GM19238 (cell line): ENCODE data around the gene INAFM1.
"Not testable (repeated sequence)": the region's sequence is repeated elsewhere in the genome, so short reads cannot be mapped to it uniquely, and the experiment has no call there.

ENCODE experiments used
- DNase-seq: peaks from one replicate; pipeline ENCODE4 v3.0.0; 2011; ENCODE audit warnings: low spot score; ENCODE audit not compliant: insufficient read length

The INAFM1 gene

GRCh38 chr19:47240996-47241918, 33.4 kb upstream of the INAFM1 start:
- peak; percentile 74 for DNase-seq

GRCh38 chr19:47241919-47242577, 32.6 kb upstream of the INAFM1 start:
- no peak for DNase-seq

- DNase-seq, result no peak
Observed at GRCh38 chr19:47243364-47243775, 31.3 kb upstream of the INAFM1 start.

GRCh38 chr19:47243776-47244547, 30.7 kb upstream of the INAFM1 start:
- DNase-seq, result peak; percentile 94

GRCh38 chr19:47247308-47247990, 27.2 kb upstream of the INAFM1 start:
- DNase-seq, result peak; percentile 50

- DNase-seq, result not testable (repeated sequence)
Observed at GRCh38 chr19:47253016-47253415, 21.7 kb upstream of the INAFM1 start.

GRCh38 chr19:47253467-47253881, 21.2 kb upstream of the INAFM1 start:
- DNase-seq, result no peak

GRCh38 chr19:47253970-47254369, 20.7 kb upstream of the INAFM1 start:
- DNase-seq, result no peak

GRCh38 chr19:47255879-47256692, 18.6 kb upstream of the INAFM1 start, which contains the start of gene CCDC9:
TSS of gene CCDC9 (plus strand) at chr19:47256525. CDS start at chr19:47258401, 1,876 bp downstream.
- DNase-seq, result peak; percentile 97

- DNase-seq, result peak; percentile 99
Observed at GRCh38 chr19:47256693-47257410, 17.8 kb upstream of the INAFM1 start.

- peak; percentile 59 for DNase-seq
Observed at GRCh38 chr19:47257411-47258169, 17.1 kb upstream of the INAFM1 start.

- no peak for DNase-seq
Observed at GRCh38 chr19:47258434-47258833, 16.3 kb upstream of the INAFM1 start.

- no peak for DNase-seq
Observed at GRCh38 chr19:47258895-47259555, 15.7 kb upstream of the INAFM1 start.

GRCh38 chr19:47260476-47260875, 14.2 kb upstream of the INAFM1 start:
- DNase-seq, result no peak

GRCh38 chr19:47261946-47262793, 12.5 kb upstream of the INAFM1 start:
- peak; percentile 67 for DNase-seq

GRCh38 chr19:47264629-47265028, 10.1 kb upstream of the INAFM1 start:
- no peak for DNase-seq

- DNase-seq, result no peak
Observed at GRCh38 chr19:47266401-47266941, 8.2 kb upstream of the INAFM1 start.
